ENCODE data around the gene LRRC25. TPM values are rescaled to one million over a fixed set of nuclear protein-coding genes. Genes with fewer than 3 reads are reported as not detected.

LRRC25 gene
- total RNA-seq, 1 experiment from 2014 or later = not detected

- ChIA-PET POLR2A (ENCODE audit: unreplicated experiment) (no interaction called here), CTCF (interaction anchor here (0.6 kb wide), 1 partner anchor 72 kb away, joined by 4 read pairs; no protein-coding TSS in a partner anchor)
- no peaks in the 10 kb centered on the region for H3F3A ChIP-seq (ENCODE audit: low read length, unreplicated experiment)
- no peak overlapping the region for H3K4me3 ChIP-seq (ENCODE audit: low read length)
- H3K4me1 ChIP-seq (ENCODE audit: insufficient read depth, low read length) = peaks cover 13% of the 10 kb centered on the region
- no peaks in the 10 kb centered on the region for H3K9me2 ChIP-seq (replicated peaks; ENCODE audit: low read length)
- peaks cover 51% of the 10 kb centered on the region for H3K79me2 ChIP-seq (ENCODE audit: low read length)
- H3K9ac ChIP-seq (ENCODE audit: low read length) = no peak overlapping the region
- no peaks in the 10 kb centered on the region for H3K27me3 ChIP-seq (ENCODE audit: low read length)
- H2AFZ ChIP-seq (ENCODE audit: low read length) = no peak overlapping the region
- ATAC-seq (no peak), DNase-seq (no peak)
- H3K27ac ChIP-seq (ENCODE audit: low read length) = no peak overlapping the region
- BruUV-seq (replicated peaks) = no TSS peak
- no peaks in the 10 kb centered on the region for H3K36me3 ChIP-seq (ENCODE audit: low read depth, low read length)
- intact Hi-C loops (cut with micrococcal nuclease) = no loop called here
- H3K9me3 ChIP-seq (ENCODE audit: low read length) = no peaks in the 10 kb centered on the region
- TF ChIP-seq EZH2phosphoT487 (IDR thresholded peaks at IDR 0.05; ENCODE audit: borderline replicate concordance, low read length) (no peak), EZH2 (IDR thresholded peaks at IDR 0.05; ENCODE audit: low read length, unreplicated experiment) (no peak), CTCF (conservative IDR thresholded peaks at IDR 0.05; ENCODE audit: low read depth, low read length) (no peak)
- no peak overlapping the region for H3K4me2 ChIP-seq (ENCODE audit: low read length)
- H4K20me1 ChIP-seq (ENCODE audit: low read length) = peaks cover 11% of the 10 kb centered on the region; the same call in 1 of the 2 replicates
These were observed 26.9 kb upstream of the LRRC25 start for GRCh38 chr19:18424122-18424889.

- TF ChIP-seq EZH2phosphoT487 (IDR thresholded peaks at IDR 0.05; ENCODE audit: borderline replicate concordance, low read length) (no peak), CTCF (conservative IDR thresholded peaks at IDR 0.05; ENCODE audit: low read depth, low read length) (no peak), EZH2 (IDR thresholded peaks at IDR 0.05; ENCODE audit: low read length, unreplicated experiment) (no peak)
- H2AFZ ChIP-seq (ENCODE audit: low read length) = no peak overlapping the region
- H3K9me2 ChIP-seq (replicated peaks; ENCODE audit: low read length) = no peaks in the 10 kb centered on the region
- no peaks in the 10 kb centered on the region for H3F3A ChIP-seq (ENCODE audit: low read length, unreplicated experiment)
- H3K27me3 ChIP-seq (ENCODE audit: low read length) = no peaks in the 10 kb centered on the region
- ChIA-PET POLR2A (ENCODE audit: unreplicated experiment) (no interaction called here), CTCF (interaction anchor here (0.6 kb wide), 1 partner anchor 73 kb away, joined by 4 read pairs; no protein-coding TSS in a partner anchor)
- H3K79me2 ChIP-seq (ENCODE audit: low read length) = peaks cover 51% of the 10 kb centered on the region
- peaks cover 19% of the 10 kb centered on the region for H3K4me1 ChIP-seq (ENCODE audit: insufficient read depth, low read length)
- H3K36me3 ChIP-seq (ENCODE audit: low read depth, low read length) = no peaks in the 10 kb centered on the region
- H4K20me1 ChIP-seq (ENCODE audit: low read length) = peaks cover 11% of the 10 kb centered on the region; the same call in 1 of the 2 replicates
- no peak overlapping the region for H3K9ac ChIP-seq (ENCODE audit: low read length)
- DNase-seq (no peak), ATAC-seq (no peak)
- no peak overlapping the region for H3K4me3 ChIP-seq (ENCODE audit: low read length)
- intact Hi-C loops (cut with micrococcal nuclease) = no loop called here
- H3K4me2 ChIP-seq (ENCODE audit: low read length) = no peak overlapping the region
- no peaks in the 10 kb centered on the region for H3K9me3 ChIP-seq (ENCODE audit: low read length)
- no peak overlapping the region for H3K27ac ChIP-seq (ENCODE audit: low read length)
- no TSS peak for BruUV-seq (replicated peaks)
These were observed 26.0 kb upstream of the LRRC25 start for GRCh38 chr19:18423258-18424020.
